WTC11 (cell line): ENCODE data around the gene PHF10. TPM values are rescaled to one million over a fixed set of nuclear protein-coding genes. Genes with fewer than 3 reads are reported as not detected.

ENCODE experiments used
- ATAC-seq: fragments of 200-7000 bp; cut with Tn5 transposase; 2 replicates; pipeline ENCODE4 v1.10.0; 2021; ENCODE audit warnings: mild to moderate bottlenecking, moderate library complexity
- CTCF ChIA-PET: fragments of 300-600 bp; sonication (Branson Sonifier 250); formaldehyde crosslinking; loops from one replicate; lab custom pipeline; 2021; ENCODE audit warnings: antibody characterized with exemption; lab: Charles Lee
- POLR2A ChIA-PET: fragments of 350-600 bp; sonication (Branson Sonifier 250); formaldehyde crosslinking; loops from one replicate; lab custom pipeline; 2021; ENCODE audit warnings: antibody characterized with exemption; lab: Charles Lee
- DNase-seq: peaks from one replicate; pipeline ENCODE4 v3.0.0; 2021; ENCODE audit warnings: low spot score
- H3K27ac Mint-ChIP-seq: 2 replicates; pipeline ENCODE4 v1.8.0; 2021; ENCODE audit warnings: mixed read lengths
- H3K27me3 Mint-ChIP-seq: 2 replicates; pipeline ENCODE4 v1.8.0; 2021; ENCODE audit warnings: low read depth, mild to moderate bottlenecking, moderate library complexity, mixed read lengths
- H3K36me3 Mint-ChIP-seq: 2 replicates; pipeline ENCODE4 v1.8.0; 2021; ENCODE audit warnings: mixed read lengths
- H3K4me1 Mint-ChIP-seq: 2 replicates; pipeline ENCODE4 v1.8.0; 2022; ENCODE audit warnings: mixed read lengths
- H3K4me3 Mint-ChIP-seq: 2 replicates; pipeline ENCODE4 v1.8.0; 2021; ENCODE audit warnings: mild to moderate bottlenecking, moderate library complexity, mixed read lengths
- H3K9me3 Mint-ChIP-seq: 2 replicates; pipeline ENCODE4 v1.8.0; 2021; ENCODE audit warnings: mixed read lengths
- CDX4 ChIP-seq: fragments of 250-450 bp; sonication (Bioruptor Pico); IDR thresholded peaks from 2 replicates; pipeline ENCODE4 v1.9.0; 2021; ENCODE audit warnings: moderate library complexity, mild to moderate bottlenecking, inconsistent platforms, borderline replicate concordance
- CREB1 ChIP-seq: sonication (generic); formaldehyde crosslinking; IDR thresholded peaks from 2 replicates; pipeline ENCODE4 v1.8.0; 2023; ENCODE audit warnings: mild to moderate bottlenecking, missing genetic modification reagents
- E2F1 ChIP-seq: sonication (generic); formaldehyde crosslinking; IDR thresholded peaks from 2 replicates; pipeline ENCODE4 v1.8.0; 2022; ENCODE audit warnings: mild to moderate bottlenecking, missing genetic modification reagents
- E2F4 ChIP-seq: sonication (generic); formaldehyde crosslinking; IDR thresholded peaks from 2 replicates; pipeline ENCODE4 v1.8.1; 2022; ENCODE audit warnings: low read depth, mild to moderate bottlenecking, moderate library complexity, missing genetic modification reagents, borderline replicate concordance
- ELF4 ChIP-seq: sonication (generic); formaldehyde crosslinking; IDR thresholded peaks from 2 replicates; pipeline ENCODE4 v1.8.1; 2022; ENCODE audit warnings: low read depth, mild to moderate bottlenecking, moderate library complexity, missing genetic modification reagents
- ERG ChIP-seq: fragments of 250-450 bp; sonication (Bioruptor Pico); IDR thresholded peaks from 2 replicates; pipeline ENCODE4 v1.8.0; 2021; ENCODE audit warnings: mild to moderate bottlenecking
- ESRRA ChIP-seq: sonication (generic); formaldehyde crosslinking; IDR thresholded peaks from 2 replicates; pipeline ENCODE4 v1.8.1; 2022; ENCODE audit warnings: mild to moderate bottlenecking, missing genetic modification reagents, borderline replicate concordance
- FOXJ3 ChIP-seq: sonication (generic); formaldehyde crosslinking; IDR thresholded peaks from 2 replicates; pipeline ENCODE4 v1.9.0; 2021; ENCODE audit warnings: missing genetic modification reagents, mild to moderate bottlenecking, borderline replicate concordance
- FOXK1 ChIP-seq: sonication (generic); formaldehyde crosslinking; IDR thresholded peaks from 2 replicates; pipeline ENCODE4 v1.8.0; 2022; ENCODE audit warnings: mild to moderate bottlenecking, moderate library complexity, missing genetic modification reagents
- IRF1 ChIP-seq: sonication (generic); formaldehyde crosslinking; IDR thresholded peaks from 2 replicates; pipeline ENCODE4 v1.8.0; 2023; ENCODE audit warnings: missing genetic modification reagents
- JAZF1 ChIP-seq: fragments of 250-450 bp; sonication (Bioruptor Pico); IDR thresholded peaks from 2 replicates; pipeline ENCODE4 v1.9.0; 2021; ENCODE audit warnings: moderate library complexity, mild to moderate bottlenecking, inconsistent platforms
- MXD4 ChIP-seq: fragments of 250-450 bp; sonication (Bioruptor Pico); IDR thresholded peaks from 2 replicates; pipeline ENCODE4 v1.8.0; 2021; ENCODE audit warnings: mild to moderate bottlenecking, moderate library complexity, borderline replicate concordance
- MYBL2 ChIP-seq: sonication (generic); formaldehyde crosslinking; IDR thresholded peaks from 2 replicates; pipeline ENCODE4 v1.8.1; 2023; ENCODE audit warnings: mild to moderate bottlenecking, moderate library complexity, missing genetic modification reagents
- NFATC4 ChIP-seq: fragments of 250-450 bp; sonication (Bioruptor Pico); IDR thresholded peaks from 2 replicates; pipeline ENCODE4 v1.9.0; 2021; ENCODE audit warnings: mild to moderate bottlenecking
- NR2C2 ChIP-seq: sonication (generic); formaldehyde crosslinking; IDR thresholded peaks from 2 replicates; pipeline ENCODE4 v1.8.0; 2022; ENCODE audit warnings: mild to moderate bottlenecking, missing genetic modification reagents
- RELA ChIP-seq: sonication (generic); formaldehyde crosslinking; IDR thresholded peaks from 2 replicates; pipeline ENCODE4 v1.8.1; 2022; ENCODE audit warnings: missing genetic modification reagents, mild to moderate bottlenecking, borderline replicate concordance
- SOX15 ChIP-seq: fragments of 250-450 bp; sonication (Bioruptor Pico); IDR thresholded peaks from 2 replicates; pipeline ENCODE4 v1.9.0; 2021; ENCODE audit warnings: mild to moderate bottlenecking
- TEAD4 ChIP-seq: sonication (generic); formaldehyde crosslinking; IDR thresholded peaks from 2 replicates; pipeline ENCODE4 v1.8.0; 2022; ENCODE audit warnings: mild to moderate bottlenecking, missing genetic modification reagents
- ZBTB21 ChIP-seq: sonication (generic); formaldehyde crosslinking; IDR thresholded peaks from 2 replicates; pipeline ENCODE4 v1.8.1; 2023; ENCODE audit warnings: mild to moderate bottlenecking, missing genetic modification reagents, borderline replicate concordance
- ZNF263 ChIP-seq: sonication (generic); formaldehyde crosslinking; IDR thresholded peaks from 2 replicates; pipeline ENCODE4 v1.8.1; 2022; ENCODE audit warnings: low read depth, mild to moderate bottlenecking, moderate library complexity, missing genetic modification reagents
- total RNA-seq: library from RNA; stranded (reverse); gene quantifications from 3 replicates; pipeline ENCODE4 v1.2.3, GENCODE V29; 2021
- TF ChIP-seq, protein P1 (sequence below): sonication (generic); formaldehyde crosslinking; IDR thresholded peaks from 2 replicates; pipeline ENCODE4 v1.8.1; 2023; ENCODE audit warnings: mild to moderate bottlenecking, missing genetic modification reagents, moderate library complexity
- TF ChIP-seq, protein P2 (sequence below): sonication (generic); formaldehyde crosslinking; IDR thresholded peaks from 2 replicates; pipeline ENCODE4 v1.8.1; 2023; ENCODE audit warnings: mild to moderate bottlenecking, missing genetic modification reagents, borderline replicate concordance

Gene PHF10
- total RNA-seq, 1 experiment from 2014 or later = 39.3 TPM

DNA sequence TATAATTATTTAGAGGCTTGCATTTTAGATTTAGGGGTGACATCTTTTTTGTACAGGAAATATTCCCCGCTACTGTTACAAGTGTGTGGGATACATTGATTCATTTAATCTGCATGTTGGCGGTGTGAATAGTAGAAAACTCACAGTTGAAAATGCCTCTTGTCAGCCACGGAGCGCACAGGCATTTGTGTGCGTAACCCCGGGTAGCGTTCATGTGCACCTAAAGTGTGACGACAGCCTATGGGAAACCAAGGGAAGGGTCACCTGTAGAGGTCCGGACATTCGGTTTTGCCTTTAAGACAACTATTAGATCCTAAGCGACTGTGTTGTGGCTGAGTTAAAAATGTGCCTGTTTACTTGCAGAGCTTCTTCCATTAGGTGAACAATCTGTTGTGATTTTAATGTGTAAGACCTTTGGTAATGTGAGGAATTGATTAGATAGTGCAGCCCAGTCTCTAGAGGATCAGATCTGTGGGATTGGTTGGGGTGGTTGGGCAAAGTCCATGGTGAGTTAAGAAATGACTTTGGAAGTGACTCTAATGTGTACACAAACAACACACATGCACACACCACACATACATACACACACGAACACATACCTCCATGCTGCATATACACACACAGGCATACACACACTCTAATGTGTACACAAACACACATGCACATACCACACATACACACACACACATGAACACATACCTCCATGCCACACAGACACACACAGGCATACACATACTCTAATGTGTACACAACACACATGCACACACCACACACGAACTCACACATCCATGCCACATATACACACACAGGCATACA is 42.8 kb upstream of the PHF10 start (continued):
- TF ChIP-seq ZBTB21 (CRISPR knock-in tag) = no peak
- no peak for TF ChIP-seq ELF4
- no peak for TF ChIP-seq RELA (CRISPR knock-in tag)
- TF ChIP-seq NFATC4 (CRISPR knock-in tag) = no peak
- TF ChIP-seq, protein P1, sequence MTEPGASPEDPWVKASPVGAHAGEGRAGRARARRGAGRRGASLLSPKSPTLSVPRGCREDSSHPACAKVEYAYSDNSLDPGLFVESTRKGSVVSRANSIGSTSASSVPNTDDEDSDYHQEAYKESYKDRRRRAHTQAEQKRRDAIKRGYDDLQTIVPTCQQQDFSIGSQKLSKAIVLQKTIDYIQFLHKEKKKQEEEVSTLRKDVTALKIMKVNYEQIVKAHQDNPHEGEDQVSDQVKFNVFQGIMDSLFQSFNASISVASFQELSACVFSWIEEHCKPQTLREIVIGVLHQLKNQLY = no peak
- no peak for TF ChIP-seq MYBL2 (CRISPR knock-in tag)

GRCh38 chr6:169766232-169766631 is 41.9 kb upstream of the PHF10 start:
- no peaks in the 10 kb centered on the region for H3K9me3 Mint-ChIP-seq
- H3K27me3 Mint-ChIP-seq = no peaks in the 10 kb centered on the region
- no peak overlapping the region for H3K4me3 Mint-ChIP-seq
- peaks cover 11% of the 10 kb centered on the region; the same call in 1 of the 2 replicates for H3K36me3 Mint-ChIP-seq
- ATAC-seq (no peak), DNase-seq (no peak)
- POLR2A ChIA-PET = interaction anchor here (0.8 kb wide), 1 partner anchor 542 kb away, joined by 3 read pairs; no protein-coding TSS in a partner anchor
- CTCF ChIA-PET = no interaction called here
- peaks cover 8% of the 10 kb centered on the region for H3K4me1 Mint-ChIP-seq
- H3K27ac Mint-ChIP-seq = no peak overlapping the region
- TF ChIP-seq CDX4 (CRISPR knock-in tag) (no peak), SOX15 (no peak), NR2C2 (CRISPR knock-in tag) (no peak), MXD4 (CRISPR knock-in tag) (no peak), CREB1 (CRISPR knock-in tag) (no peak), ESRRA (no peak), TEAD4 (CRISPR knock-in tag) (no peak), E2F1 (CRISPR knock-in tag) (no peak), JAZF1 (CRISPR knock-in tag) (no peak), ZNF263 (no peak), ERG (CRISPR knock-in tag) (no peak), FOXJ3 (CRISPR knock-in tag) (no peak), FOXK1 (no peak), E2F4 (CRISPR knock-in tag) (no peak), IRF1 (CRISPR knock-in tag) (no peak)
- TF ChIP-seq, protein P2, sequence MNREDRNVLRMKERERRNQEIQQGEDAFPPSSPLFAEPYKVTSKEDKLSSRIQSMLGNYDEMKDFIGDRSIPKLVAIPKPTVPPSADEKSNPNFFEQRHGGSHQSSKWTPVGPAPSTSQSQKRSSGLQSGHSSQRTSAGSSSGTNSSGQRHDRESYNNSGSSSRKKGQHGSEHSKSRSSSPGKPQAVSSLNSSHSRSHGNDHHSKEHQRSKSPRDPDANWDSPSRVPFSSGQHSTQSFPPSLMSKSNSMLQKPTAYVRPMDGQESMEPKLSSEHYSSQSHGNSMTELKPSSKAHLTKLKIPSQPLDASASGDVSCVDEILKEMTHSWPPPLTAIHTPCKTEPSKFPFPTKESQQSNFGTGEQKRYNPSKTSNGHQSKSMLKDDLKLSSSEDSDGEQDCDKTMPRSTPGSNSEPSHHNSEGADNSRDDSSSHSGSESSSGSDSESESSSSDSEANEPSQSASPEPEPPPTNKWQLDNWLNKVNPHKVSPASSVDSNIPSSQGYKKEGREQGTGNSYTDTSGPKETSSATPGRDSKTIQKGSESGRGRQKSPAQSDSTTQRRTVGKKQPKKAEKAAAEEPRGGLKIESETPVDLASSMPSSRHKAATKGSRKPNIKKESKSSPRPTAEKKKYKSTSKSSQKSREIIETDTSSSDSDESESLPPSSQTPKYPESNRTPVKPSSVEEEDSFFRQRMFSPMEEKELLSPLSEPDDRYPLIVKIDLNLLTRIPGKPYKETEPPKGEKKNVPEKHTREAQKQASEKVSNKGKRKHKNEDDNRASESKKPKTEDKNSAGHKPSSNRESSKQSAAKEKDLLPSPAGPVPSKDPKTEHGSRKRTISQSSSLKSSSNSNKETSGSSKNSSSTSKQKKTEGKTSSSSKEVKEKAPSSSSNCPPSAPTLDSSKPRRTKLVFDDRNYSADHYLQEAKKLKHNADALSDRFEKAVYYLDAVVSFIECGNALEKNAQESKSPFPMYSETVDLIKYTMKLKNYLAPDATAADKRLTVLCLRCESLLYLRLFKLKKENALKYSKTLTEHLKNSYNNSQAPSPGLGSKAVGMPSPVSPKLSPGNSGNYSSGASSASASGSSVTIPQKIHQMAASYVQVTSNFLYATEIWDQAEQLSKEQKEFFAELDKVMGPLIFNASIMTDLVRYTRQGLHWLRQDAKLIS (CRISPR knock-in tag) = no peak
